CD14-positive monocyte (primary cell): Measurements from ENCODE around the gene APBA2. TPM values are rescaled to one million over a fixed set of nuclear protein-coding genes. Genes with fewer than 3 reads are reported as not detected.
A peak's percentile ranks its signal among the peaks of the same experiment; 100 is the strongest.

Source experiments
- DNase-seq, 3 donors: peaks; one replicate each; pipeline ENCODE4 v3.0.0-alpha.2; 2011 to 2022
- H2AFZ ChIP-seq: 2 replicates; pipeline ENCODE4 v1.6.0; 2012; ENCODE audit warnings: mild to moderate bottlenecking, low read depth, low read length, inconsistent platforms; ENCODE audit not compliant: insufficient read depth, poor library complexity, severe bottlenecking
- H3K27ac ChIP-seq, 2 donors: 1 replicate in 1 of 2; 2 replicates in 1 of 2; pipeline ENCODE4 v1.5.1; 2012 to 2013; ENCODE audit warnings: low read length in 2 of 2, control low read depth in 1 of 2, inconsistent platforms in 1 of 2, low read depth in 1 of 2, mild to moderate bottlenecking in 1 of 2
- H3K27me3 ChIP-seq, 2 donors: one replicate each; pipeline versions ENCODE4 v1.6.0 to v1.6.1; 2011 to 2013; ENCODE audit warnings: low read length in 2 of 2; ENCODE audit not compliant: control insufficient read depth in 2 of 2, insufficient read depth in 2 of 2
- H3K36me3 ChIP-seq, 2 donors: replicated peaks in 1 of 2; 1 replicate in 1 of 2; 2 replicates in 1 of 2; pipeline versions ENCODE4 v1.5.1 to v1.6.1; 2012 to 2013; ENCODE audit warnings: low read length in 2 of 2, control low read depth in 1 of 2, inconsistent platforms in 1 of 2, mild to moderate bottlenecking in 1 of 2; ENCODE audit not compliant: insufficient read depth in 2 of 2, control insufficient read depth in 1 of 2
- H3K4me1 ChIP-seq, 2 donors: 1 replicate in 1 of 2; 2 replicates in 1 of 2; pipeline versions ENCODE4 v1.5.1 to v1.6.1; 2012 to 2013; ENCODE audit warnings: low read length in 2 of 2, control low read depth in 1 of 2, inconsistent platforms in 1 of 2, mild to moderate bottlenecking in 1 of 2, moderate library complexity in 1 of 2; ENCODE audit not compliant: insufficient read depth in 2 of 2, control insufficient read depth in 1 of 2
- H3K4me2 ChIP-seq: replicated peaks from 2 replicates; pipeline ENCODE3; 2012; ENCODE audit warnings: low read length, moderate library complexity, mild to moderate bottlenecking; ENCODE audit not compliant: poor library complexity, severe bottlenecking; ENCODE audit errors: extremely low read depth
- H3K4me3 ChIP-seq, 3 experiments: fragments of 200-600 bp in 1 of 3; sonication (generic) in 1 of 3; replicated peaks in 1 of 3; 1 replicate in 2 of 3; 2 replicates in 1 of 3; pipeline ENCODE4 v1.5.1; 2011 to 2013; ENCODE audit warnings: low read length in 3 of 3, mild to moderate bottlenecking in 3 of 3, control low read depth in 2 of 3, low read depth in 2 of 3, inconsistent platforms in 1 of 3, moderate library complexity in 1 of 3
- H3K79me2 ChIP-seq: 2 replicates; pipeline ENCODE4 v1.6.0; 2012; ENCODE audit warnings: mild to moderate bottlenecking, control low read depth, inconsistent platforms, low read length, moderate library complexity; ENCODE audit not compliant: insufficient read depth
- H3K9ac ChIP-seq: 2 replicates; pipeline ENCODE4 v1.6.0; 2017; ENCODE audit warnings: low read length, mild to moderate bottlenecking; ENCODE audit not compliant: insufficient read depth, poor library complexity, severe bottlenecking
- H3K9me3 ChIP-seq, 2 donors: replicated peaks in 1 of 2; 1 replicate in 1 of 2; 2 replicates in 1 of 2; pipeline versions ENCODE4 v1.5.1 to v1.6.1; 2012 to 2013; ENCODE audit warnings: low read length in 2 of 2, control low read depth in 1 of 2; ENCODE audit not compliant: control insufficient read depth in 1 of 2, insufficient read depth in 1 of 2
- H4K20me1 ChIP-seq: 2 replicates; pipeline ENCODE4 v1.6.0; 2012; ENCODE audit warnings: mild to moderate bottlenecking, low read length, control low read depth, moderate library complexity; ENCODE audit not compliant: insufficient read depth
- H3K27ac Mint-ChIP-seq, 7 donors: one replicate each; pipeline ENCODE4 v1.8.0; 2020; ENCODE audit warnings: mild to moderate bottlenecking in 7 of 7, mixed read lengths in 7 of 7, moderate library complexity in 6 of 7, inconsistent platforms in 2 of 7
- H3K27me3 Mint-ChIP-seq, 3 donors: one replicate each; pipeline ENCODE4 v1.8.0; 2021 to 2022; ENCODE audit warnings: low read depth in 3 of 3, mild to moderate bottlenecking in 3 of 3, mixed read lengths in 3 of 3, moderate library complexity in 3 of 3, inconsistent platforms in 1 of 3
- H3K36me3 Mint-ChIP-seq, 2 donors: one replicate each; pipeline ENCODE4 v1.8.0; 2020; ENCODE audit warnings: mixed read lengths in 2 of 2, inconsistent platforms in 1 of 2, mild to moderate bottlenecking in 1 of 2
- H3K4me1 Mint-ChIP-seq: one replicate; pipeline ENCODE4 v1.8.0; 2020; ENCODE audit warnings: mild to moderate bottlenecking, mixed read lengths
- H3K4me3 Mint-ChIP-seq, 2 donors: one replicate each; pipeline ENCODE4 v1.8.0; 2020; ENCODE audit warnings: mild to moderate bottlenecking in 2 of 2, mixed read lengths in 2 of 2, moderate library complexity in 1 of 2
- H3K9me3 Mint-ChIP-seq, 7 donors: one replicate each; pipeline ENCODE4 v1.8.0; 2020 to 2022; ENCODE audit warnings: mixed read lengths in 7 of 7, mild to moderate bottlenecking in 6 of 7, moderate library complexity in 6 of 7, inconsistent platforms in 2 of 7
- WGBS: methylation state at CpG from one replicate; pipeline ENCODE4 v1.1.5; 2013; ENCODE audit warnings: missing lambda C conversion rate; ENCODE audit not compliant: insufficient coverage; 5-methylcytosine and 5-hydroxymethylcytosine counted together
- intact Hi-C, 2 donors: fragments of 100-400 bp; cut with micrococcal nuclease; formaldehyde crosslinking; loops; one replicate each; pipeline versions ENCODE4 v1.15.0 to v1.15.1; 2023
- polyA plus RNA-seq, 3 donors: library from polyadenylated mRNA; depleted of rRNA in 1 of 3; unstranded in 2 of 3; stranded (reverse) in 1 of 3; fragments of 300-500 nt in 2 of 3; fragments of >200 nt in 1 of 3; fragmentation: Illumina TruSeq in 2 of 3; gene quantifications; 1 replicate in 2 of 3; 2 replicates in 1 of 3; pipeline ENCODE4 v1.2.3, GENCODE V29; 2012 to 2021
- TF ChIP-seq, protein P1 (sequence below): fragments of 200-600 bp; IDR thresholded peaks from one replicate; pipeline ENCODE4 v1.8.0; 2022; ENCODE audit warnings: antibody characterized with exemption, mild to moderate bottlenecking

The APBA2 gene
- polyA plus RNA-seq, 3 donors: 0.30 TPM; not detected in 2

DNA sequence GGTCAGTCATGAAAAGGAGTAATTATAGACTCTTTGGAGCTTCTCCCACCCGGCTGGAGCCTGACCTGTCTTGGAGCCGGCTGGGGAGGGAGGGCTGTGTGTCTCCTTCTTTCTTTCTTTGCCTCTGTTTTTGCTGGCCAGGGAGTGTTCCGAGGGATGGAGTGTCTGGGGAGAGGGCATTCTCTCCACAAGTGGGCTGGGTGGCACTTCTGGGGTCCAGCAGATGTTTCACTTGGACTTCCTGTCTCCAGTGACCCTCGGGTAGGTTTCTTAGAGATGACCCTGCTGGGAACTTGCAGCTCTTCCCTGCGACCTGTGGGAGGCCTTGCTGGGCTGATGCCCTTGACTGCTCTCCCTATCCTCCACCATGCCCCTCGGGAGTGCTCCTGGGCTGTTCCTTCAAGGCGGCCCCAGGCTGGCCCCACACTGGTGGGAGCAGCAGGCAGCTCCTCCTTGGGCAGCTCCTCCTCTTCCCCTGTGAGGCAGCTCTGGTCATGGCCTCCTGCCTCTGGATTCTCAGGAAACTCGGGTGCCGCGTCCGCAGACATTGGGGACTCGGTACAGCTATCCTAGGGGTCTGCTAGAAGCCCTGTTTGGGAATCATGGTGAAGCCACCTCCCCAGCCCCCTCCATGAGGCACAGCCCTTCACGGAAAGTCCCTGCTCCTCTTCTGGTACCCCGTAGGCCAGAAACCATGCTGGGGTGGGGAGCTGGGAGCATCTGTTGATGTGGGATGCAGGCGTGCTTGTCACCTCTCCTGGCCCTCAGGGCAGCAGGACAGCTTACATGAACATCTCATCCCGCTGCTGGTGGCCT is 44.9 kb downstream of the APBA2 start:
- WGBS: 92% methylated on average over 14 of the region's 16 CpGs
- no peak overlapping the region for H3K9ac ChIP-seq
- H3K79me2 ChIP-seq: no peaks in the 10 kb centered on the region
- H4K20me1 ChIP-seq: no peaks in the 10 kb centered on the region
- H3K36me3 ChIP-seq: no peaks in the 10 kb centered on the region
- H2AFZ ChIP-seq: no peak overlapping the region
- no peak overlapping the region for H3K4me3 ChIP-seq
- no peaks in the 10 kb centered on the region for H3K4me1 Mint-ChIP-seq
- no peak for DNase-seq
- H3K4me2 ChIP-seq: no peak overlapping the region
- intact Hi-C loops: no loop called here
- no peaks in the 10 kb centered on the region for H3K9me3 ChIP-seq
- peaks cover 6 to 27% (median 24%) of the 10 kb centered on the region in 3 donors for H3K27me3 Mint-ChIP-seq
- peaks cover 0 to 7% of the 10 kb centered on the region in 2 donors for H3K27me3 ChIP-seq
- no peaks in the 10 kb centered on the region for H3K36me3 Mint-ChIP-seq
- H3K9me3 Mint-ChIP-seq: peaks cover 0 to 7% (median 2%) of the 10 kb centered on the region in 7 donors
- H3K4me3 Mint-ChIP-seq: no peak overlapping the region
- no peak overlapping the region for H3K27ac ChIP-seq
- H3K4me1 ChIP-seq: no peaks in the 10 kb centered on the region
- TF ChIP-seq, protein P1, sequence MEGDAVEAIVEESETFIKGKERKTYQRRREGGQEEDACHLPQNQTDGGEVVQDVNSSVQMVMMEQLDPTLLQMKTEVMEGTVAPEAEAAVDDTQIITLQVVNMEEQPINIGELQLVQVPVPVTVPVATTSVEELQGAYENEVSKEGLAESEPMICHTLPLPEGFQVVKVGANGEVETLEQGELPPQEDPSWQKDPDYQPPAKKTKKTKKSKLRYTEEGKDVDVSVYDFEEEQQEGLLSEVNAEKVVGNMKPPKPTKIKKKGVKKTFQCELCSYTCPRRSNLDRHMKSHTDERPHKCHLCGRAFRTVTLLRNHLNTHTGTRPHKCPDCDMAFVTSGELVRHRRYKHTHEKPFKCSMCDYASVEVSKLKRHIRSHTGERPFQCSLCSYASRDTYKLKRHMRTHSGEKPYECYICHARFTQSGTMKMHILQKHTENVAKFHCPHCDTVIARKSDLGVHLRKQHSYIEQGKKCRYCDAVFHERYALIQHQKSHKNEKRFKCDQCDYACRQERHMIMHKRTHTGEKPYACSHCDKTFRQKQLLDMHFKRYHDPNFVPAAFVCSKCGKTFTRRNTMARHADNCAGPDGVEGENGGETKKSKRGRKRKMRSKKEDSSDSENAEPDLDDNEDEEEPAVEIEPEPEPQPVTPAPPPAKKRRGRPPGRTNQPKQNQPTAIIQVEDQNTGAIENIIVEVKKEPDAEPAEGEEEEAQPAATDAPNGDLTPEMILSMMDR: no peak
- H3K27ac Mint-ChIP-seq: no peak overlapping the region

DNA sequence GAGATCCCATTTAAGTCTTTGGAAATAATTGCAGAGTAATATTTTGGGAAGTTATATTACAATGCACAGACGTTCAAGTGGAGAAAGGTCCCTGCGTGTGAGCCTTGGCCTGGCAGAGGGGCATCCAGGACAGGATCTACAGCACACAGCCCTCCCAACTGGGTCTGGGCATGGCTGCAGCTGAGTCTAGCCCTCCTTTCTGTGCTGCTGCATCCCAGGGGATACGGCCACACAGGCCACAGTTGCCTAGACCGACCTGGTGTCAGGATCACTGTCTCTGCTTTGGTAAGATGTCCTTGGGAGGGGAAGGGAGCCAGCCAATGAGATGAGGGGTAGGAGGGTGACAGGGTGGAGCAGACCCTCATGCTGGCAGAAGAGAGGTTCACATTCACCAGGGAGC is 46.1 kb downstream of the APBA2 start:
- no peak for DNase-seq
- peak overlapping the region in 1 of 7 donors; percentile 41 for H3K27ac Mint-ChIP-seq
- intact Hi-C loops: no loop called here
- no peaks in the 10 kb centered on the region for H3K79me2 ChIP-seq
- H3K9me3 ChIP-seq: no peaks in the 10 kb centered on the region
- no peaks in the 10 kb centered on the region for H3K4me1 ChIP-seq
- H3K27me3 Mint-ChIP-seq: peaks cover 12 to 30% (median 22%) of the 10 kb centered on the region in 3 donors
- H3K36me3 Mint-ChIP-seq: no peaks in the 10 kb centered on the region
- WGBS: 81% methylated on average over 4 of the region's 4 CpGs
- H3K36me3 ChIP-seq: no peaks in the 10 kb centered on the region
- no peak overlapping the region for H3K27ac ChIP-seq
- H4K20me1 ChIP-seq: no peaks in the 10 kb centered on the region
- H3K4me3 ChIP-seq: no peak overlapping the region
- TF ChIP-seq, protein P1: no peak
- no peak overlapping the region for H3K4me2 ChIP-seq
- H3K4me1 Mint-ChIP-seq: no peaks in the 10 kb centered on the region
- H3K9ac ChIP-seq: no peak overlapping the region
- H3K4me3 Mint-ChIP-seq: no peak overlapping the region
- H3K27me3 ChIP-seq: peaks cover 0 to 7% of the 10 kb centered on the region in 2 donors
- H3K9me3 Mint-ChIP-seq: peaks cover 0 to 7% (median 2%) of the 10 kb centered on the region in 7 donors
- H2AFZ ChIP-seq: no peak overlapping the region
